GM19452 (cell line): ENCODE data around the gene CYP27A1.
"Not testable (repeated sequence)": the region's sequence is repeated elsewhere in the genome, so short reads cannot be mapped to it uniquely, and the experiment has no call there.

ENCODE experiments used
- ATAC-seq: cut with Tn5 transposase; IDR thresholded peaks from one replicate; pipeline ENCODE4 v1.9.1; 2021; ENCODE audit not compliant: unreplicated experiment

CYP27A1 gene

DNA sequence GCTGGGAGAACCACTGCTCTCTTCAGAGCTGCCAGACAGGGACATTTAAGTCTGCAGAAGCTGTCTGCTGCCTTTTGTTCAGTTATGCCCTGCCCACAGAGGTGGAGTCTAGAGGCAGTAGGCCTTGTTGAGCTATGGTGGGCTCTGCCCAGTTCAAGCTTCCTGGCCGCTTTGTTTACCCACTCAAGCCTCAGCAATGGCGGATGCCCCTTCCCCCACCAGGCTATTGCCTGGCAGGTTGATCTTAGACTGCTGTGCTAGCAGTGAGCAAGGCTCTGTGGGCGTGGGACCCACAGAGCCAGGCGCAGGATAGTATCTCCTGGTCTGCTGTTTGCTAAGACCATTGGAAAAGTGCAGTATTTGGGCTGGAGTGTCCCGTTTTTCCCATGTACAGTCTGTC, 9.2 kb upstream of the CYP27A1 start:
- ATAC-seq: not testable (repeated sequence)

DNA sequence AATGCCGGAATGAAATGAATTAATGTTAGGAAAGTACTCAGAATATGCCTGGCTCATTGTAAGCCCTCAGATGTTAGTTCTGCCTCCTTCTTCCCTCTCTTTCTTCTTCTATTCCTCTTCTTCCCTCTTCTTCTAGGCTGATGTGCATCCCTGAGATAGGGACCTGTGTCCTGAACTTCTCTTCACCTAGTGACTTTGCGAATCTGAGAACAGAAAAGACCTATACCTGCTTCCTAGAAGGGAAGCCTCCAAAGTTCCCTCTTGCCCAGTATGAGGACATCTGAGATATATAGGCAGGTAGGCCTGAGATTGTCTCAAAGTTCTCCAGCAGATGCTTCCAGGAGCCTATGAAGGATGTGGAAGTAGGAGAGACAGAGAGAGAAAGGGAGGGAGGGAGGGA, 8.1 kb upstream of the CYP27A1 start:
- no peak for ATAC-seq

DNA sequence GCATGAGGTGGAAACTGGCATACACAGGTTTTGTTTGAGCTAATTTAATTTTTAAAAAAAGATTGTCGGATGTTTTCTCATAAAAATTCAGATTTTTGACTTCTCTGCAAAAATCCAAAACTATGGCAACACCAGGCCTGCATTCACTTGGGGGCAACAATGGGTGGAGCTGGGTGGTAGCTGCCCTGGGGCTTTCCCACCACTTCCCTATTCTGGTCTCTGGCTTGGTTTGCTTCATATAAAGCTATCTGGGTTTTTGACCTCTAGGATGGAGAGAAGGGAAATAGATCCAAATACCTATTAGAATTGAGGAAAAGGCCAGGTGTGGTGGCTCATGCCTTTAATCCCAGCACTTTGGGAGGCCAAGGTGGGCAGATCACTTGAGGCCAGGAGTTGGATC, 5.5 kb upstream of the CYP27A1 start:
- ATAC-seq: no peak

DNA sequence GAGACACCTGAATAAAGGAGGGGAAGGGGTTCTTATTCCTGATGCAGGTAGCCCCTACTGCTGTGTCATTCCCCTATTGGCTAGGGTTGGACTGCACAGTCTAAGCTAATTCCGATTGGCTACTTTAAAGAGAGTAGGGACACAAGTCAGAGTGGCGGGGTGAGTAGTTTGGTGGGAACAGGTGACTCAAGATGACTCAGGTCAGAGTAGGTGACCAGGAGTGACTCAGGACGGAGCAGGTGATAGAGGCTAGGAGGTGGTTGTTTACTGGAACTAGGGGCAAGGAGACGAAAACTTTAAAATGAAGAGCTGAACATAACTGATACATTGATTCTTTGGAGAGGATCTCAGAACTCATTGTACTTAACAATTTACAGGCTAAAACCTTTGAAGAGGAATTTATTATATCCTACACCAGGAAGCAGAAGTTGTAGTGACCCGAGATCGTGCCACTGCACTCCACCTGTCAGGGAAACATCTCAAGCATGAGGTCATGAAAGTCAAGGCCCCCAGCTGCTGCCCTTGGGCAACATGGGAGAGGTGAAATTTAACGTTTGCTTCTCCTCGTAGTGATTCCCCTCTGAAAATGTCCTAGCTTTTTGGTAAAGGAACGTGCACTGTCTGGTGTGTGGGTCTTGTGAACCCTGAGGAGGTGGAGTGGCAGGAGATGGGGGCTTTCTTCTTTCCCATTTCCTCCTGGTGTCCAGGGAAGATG, 4.5 kb upstream of the CYP27A1 start:
- no peak for ATAC-seq

DNA sequence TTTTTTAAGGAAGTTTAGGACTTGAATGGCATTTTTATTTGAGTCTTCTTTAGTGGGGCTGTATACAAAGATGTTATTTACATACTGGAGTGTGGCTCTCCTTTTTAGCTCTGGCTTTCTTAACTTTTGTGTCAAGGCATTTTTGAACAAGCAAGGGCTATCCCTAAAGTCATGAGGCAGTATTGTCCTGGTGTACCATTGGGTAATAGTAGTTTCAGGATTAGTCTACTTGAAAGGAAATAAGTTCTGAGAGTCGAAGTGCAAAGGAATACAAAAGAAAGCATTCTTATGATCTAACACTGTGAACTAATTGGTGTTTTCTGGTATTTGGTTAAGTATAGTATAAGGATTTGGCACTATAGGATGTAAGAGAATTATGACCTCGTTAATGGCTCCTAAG, 1.9 kb upstream of the CYP27A1 start:
- ATAC-seq: no peak

DNA sequence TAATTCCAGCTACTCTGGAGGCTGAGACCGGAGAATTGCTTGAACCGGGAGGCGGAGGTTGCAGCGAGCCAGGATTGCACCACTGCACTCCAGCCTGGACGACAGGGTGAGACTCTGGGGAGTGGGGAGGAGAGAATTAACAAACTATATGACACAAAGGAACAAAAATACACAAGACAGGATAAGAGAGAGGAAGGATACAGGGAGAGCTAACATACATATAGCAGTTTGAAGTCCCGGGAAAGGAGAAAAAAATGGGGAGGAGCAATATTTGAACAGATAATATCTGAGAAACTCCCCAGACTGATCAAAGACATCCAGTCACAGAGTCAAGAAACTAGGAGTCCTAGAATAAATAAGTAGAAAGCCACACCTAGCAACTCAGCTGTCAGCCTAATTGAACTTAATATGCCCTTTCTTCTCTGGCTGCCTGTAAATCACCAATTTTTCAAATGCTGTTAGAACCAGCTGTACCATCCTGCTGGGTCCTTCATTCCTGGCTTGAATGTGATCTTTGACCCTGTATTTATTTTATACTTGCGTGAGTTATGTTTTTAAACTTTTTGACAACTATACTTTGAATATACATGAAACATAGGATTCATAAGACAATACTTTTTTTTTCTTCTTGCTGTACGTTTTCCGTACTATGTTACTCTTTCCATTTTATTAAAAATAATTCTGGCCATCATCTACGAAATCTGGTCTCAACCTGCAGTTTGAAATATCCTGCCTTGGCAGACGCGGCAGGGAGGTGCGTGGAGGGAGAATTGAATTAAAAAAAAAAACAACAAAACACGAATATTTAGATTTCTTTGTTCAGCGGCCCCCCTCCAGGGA, 876 bp upstream of the CYP27A1 start:
- no peak for ATAC-seq

DNA sequence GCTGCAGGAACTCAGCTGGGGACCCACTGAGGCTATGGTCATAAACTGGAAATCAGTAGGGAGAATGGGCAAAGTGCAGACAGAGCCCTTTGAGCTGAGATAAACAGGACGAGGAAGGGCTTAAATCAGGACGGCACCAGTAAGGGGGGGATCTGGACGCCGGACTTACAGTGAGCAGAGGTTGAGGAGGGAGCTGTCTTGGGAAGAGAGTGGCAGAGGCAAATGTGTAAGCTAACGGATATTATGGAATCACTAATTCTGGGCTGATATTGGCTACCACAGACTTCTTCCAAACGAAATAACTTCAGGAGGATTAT, 539 bp downstream of the CYP27A1 start:
- no peak for ATAC-seq

DNA sequence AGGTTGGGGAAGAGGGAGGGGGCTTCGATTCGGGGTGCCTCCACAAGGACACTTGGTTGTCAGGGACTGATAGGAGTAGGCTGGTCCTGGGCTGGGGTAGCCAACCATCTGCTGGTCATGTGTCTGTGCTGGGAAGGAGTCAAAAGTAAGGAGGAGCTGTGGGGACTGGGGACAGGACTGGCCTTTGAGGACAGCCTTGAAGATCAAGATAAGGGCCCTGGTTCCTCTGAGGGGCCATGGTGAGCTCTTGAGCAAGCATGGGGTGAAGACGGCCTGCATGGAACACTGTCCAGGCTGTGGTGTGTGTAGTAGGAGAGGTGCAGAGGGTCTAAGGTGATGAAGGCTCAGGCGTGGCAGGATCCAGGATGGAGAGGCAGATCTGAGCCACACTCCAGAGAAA, 1.7 kb downstream of the CYP27A1 start:
- no peak for ATAC-seq

DNA sequence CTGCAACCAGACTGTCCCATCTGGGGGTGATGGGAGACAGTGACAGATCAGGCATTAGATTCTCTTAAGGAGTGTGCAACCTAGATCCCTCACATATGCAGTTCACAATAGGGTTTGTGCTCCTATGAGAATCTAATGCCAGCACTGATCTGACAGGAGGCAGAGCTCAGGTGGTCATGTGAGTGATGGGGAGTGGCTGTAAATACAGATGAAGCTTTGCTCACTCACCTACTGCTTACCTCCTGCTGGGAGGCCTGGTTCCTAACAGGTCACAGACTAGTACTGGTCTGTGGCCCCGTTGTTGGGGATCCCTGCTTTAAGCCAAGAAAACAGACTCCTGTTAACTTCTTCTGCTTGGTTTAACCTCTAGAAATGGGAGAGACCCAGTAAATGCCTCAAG, 3.2 kb downstream of the CYP27A1 start:
- ATAC-seq: no peak

DNA sequence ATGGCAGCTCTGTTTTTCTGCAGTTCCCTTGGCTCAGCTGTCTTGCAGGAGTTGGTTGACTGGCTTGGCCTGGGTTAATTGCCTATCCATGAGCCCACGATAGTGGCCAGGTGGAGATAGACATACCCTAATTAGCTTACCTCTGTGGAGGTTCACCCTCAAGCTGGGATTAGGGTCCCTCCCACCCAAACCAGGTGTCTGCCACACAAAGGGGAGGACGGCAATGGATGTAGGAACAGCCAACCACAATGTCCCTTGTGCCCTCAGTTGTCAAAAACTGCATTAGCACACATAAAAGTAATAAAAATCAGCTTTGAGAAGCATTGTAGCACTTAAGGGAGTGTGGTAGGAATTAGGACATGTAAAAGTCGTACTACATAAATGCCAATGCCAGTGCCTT, 4.2 kb downstream of the CYP27A1 start:
- no peak for ATAC-seq

DNA sequence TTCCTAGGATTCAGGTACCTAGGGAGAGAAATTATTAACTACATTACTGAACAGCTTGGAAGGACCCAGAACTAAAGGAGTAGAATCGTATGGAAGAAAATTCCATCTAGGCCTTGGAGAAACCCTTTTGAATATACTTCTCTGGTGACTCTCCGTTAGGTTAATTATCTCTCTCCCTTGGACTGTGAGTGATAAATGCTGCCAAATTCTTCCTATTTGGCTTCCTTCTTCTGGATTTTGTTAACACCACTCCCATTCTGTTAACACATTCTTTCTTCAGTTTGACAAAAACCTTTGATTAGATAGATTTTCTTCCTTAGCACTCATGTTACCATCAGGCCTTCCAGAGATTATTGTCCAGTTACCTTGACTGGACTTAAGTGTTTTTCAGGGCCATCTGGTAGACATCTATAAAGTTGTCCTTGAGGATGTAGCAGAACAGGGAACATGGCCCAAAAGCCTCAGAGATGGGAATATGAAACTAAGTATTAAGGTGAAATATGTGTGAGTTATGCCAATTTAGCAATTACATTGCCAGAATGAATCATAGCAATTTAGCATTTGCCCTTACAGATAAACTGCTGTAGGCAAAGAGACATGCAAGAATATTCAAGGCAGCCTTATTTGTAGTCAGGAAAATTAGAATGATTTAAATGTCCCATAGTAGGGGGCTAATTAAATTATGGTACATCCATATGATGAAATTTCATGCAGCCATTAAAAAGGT, 6.7 kb downstream of the CYP27A1 start:
- ATAC-seq: no peak

DNA sequence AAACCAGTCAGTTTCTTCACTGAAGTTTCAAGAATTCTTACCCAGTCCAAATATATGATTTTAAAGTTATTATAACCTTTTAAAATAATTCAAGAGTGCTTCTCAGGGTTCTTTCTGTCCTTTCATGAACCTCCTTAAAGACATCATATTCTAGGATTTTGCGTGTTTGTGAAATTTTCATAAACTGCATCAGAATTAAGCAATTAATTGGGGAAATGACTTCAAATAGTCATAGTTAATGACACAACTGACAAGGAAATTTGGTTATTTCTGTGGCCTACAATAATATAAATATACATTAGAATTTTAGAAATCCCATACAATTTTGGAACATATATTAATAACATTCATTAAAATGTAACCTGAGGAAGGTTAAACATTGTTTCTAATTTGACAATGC, 10.5 kb downstream of the CYP27A1 start:
- no peak for ATAC-seq

DNA sequence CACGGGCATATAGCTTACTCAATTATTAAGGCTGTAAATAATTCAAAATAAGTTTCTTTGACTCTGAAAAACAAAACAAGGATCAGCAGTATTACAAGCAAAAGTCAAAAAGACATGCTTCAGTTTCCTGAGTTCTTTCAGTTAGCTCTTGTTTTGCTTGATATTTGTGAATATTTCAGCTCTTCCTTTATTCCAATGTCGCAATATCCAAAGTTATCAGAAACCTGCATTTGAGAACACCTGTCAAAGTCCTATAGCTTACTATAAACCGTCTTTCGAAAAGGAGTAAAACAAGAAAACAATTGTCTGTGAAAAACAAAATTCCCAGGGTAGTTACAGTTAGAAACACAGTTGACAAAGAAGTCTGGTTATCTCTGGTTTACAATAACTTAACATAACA, 14.7 kb downstream of the CYP27A1 start:
- ATAC-seq: no peak

DNA sequence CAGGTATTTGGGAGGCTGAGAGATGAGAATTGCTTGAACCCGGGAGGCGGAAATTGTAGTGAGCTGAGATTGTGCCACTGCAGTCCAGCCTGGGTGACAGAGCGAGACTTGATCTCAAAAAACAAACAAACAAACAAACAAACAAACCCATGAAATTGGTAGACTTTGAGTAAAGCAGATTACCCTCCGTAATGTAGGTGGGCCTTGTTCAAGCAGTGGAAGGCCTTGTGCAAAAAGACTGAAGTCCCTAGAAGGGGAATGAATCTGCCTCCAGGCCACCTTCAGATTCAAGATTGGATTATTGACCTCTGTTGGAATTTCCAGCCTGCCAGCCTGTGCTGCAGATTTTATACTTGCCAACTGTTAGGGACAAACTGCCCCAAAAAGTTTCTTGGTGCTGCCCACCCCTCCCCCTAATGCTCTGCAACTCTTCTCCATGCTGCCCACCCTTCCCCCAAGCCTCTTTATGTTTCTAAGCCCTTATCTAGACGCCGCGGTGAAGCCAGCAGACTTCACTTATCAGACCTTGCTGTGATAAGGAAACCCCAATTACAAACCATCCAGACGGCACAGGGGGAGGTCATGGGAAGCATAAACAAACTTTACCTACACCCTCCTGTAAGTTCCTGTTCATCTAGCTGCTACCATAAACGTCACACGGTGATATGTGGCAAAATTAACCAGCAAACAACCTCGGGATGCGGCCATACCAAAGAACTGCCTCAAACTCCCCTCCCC, 17.0 kb downstream of the CYP27A1 start:
- ATAC-seq: no peak

DNA sequence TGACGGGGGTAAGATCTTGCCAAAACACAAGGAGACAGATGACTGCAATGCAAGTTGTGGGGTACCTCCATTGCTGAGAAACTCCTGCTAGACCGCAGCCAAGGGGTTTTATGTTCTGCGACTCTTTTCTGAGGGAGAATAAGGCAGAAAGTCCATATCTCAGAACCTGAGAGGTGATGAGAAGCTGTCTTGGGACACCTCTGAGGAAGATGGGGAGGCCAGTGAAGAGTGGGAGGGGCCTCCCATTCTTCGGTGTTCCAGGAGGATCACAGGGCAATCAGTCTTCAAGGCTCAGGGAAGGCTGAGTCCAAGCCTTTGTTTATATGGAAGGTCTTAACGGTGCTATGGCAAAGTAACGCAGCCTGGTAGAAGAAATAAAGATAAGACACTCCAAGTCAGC, 18.0 kb downstream of the CYP27A1 start:
- ATAC-seq: no peak

DNA sequence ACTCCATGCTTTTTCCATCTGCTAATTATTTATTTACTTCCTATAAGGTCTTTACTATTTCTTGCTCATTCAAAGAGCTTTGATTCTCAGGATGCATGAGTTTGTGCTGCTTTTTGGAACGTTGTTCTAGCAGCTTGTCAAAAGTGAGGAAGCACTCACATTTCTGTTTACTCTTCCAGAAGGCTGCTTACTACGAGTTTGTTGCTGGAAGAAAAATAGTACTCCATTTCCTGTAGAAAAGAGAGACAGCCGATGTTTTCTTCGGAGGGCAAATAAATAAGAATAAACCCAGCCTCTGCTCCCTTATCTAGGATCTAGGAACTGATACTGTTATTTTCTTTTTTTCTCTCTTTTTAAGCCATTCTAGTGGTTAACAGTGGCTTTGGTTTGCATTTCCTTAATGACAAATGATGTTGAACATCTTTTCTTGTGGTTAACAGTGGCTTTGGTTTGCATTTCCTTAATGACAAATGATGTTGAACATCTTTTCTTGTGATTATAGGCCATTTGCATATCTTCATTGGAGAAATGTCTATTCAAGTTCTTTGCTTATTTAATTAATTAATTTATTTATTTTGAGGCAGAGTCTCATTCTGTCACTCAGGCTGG, 20.5 kb downstream of the CYP27A1 start:
- no peak for ATAC-seq

DNA sequence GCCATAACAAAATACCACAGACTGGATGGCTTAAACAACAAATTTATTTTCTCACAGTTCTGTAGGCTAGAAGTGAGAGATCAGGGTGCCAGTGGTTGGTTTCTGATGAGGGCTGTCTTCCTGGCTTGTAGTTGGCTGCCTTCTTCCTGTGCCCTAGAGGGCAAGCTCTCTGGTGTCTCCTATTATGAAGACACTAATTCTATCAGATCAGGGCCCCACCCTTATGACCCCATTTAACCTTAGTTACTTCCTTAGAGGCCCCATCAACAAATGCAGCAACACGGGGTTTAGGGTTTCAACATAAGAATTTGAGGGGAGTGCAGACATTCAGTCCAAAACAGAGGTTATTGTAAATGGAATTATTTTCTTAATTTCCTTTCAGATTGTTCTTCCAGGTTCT, 22.9 kb downstream of the CYP27A1 start:
- ATAC-seq: no peak

DNA sequence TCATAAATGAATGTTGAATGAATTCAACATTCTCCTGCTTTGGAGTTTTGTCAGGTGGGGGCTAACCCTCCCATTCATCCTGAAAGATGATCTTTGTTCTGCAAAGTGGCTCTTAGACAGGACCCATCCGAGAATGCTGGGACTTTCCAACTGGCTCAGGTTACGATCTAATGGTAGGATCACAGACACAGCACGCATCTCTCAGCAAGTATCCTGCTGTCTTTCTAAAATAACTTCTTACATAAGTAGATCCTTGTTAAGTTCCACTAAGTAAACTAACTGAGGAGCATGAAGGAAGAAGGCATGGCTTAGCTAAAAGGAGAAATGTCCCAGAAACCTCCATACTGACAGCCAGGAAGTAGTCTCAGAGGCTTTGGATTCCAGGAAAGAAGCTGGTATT, 23.7 kb downstream of the CYP27A1 start:
- no peak for ATAC-seq

DNA sequence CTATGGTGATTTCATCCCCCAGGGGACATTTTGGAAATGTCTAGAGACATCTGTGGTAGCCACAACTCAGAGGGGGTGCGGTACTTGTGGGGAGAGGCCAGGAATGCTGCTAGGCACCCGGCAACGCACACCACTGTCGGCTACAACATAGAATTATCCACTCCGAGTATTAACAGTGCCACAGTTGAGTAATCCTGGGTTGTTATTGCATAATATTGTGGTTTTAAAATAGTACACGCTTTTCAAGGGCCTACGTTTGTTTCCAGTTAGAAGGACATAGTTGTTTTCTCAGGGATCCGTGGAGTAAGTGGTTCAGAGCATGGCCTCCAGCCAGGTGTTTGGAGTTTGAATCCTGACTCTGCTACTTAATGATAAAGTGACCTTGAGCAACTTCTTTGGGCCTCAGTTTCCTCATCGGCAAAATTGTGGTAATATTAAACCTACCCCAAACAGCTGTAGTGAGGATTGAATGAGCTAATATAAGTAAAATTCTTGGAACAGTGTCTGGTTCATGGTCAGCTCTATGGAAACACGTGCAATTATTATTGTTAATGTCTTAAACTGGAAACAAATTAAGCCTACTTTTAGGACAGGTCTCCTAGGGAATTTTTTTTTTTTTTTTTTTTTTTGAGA, 24.5 kb downstream of the CYP27A1 start:
- no peak for ATAC-seq

DNA sequence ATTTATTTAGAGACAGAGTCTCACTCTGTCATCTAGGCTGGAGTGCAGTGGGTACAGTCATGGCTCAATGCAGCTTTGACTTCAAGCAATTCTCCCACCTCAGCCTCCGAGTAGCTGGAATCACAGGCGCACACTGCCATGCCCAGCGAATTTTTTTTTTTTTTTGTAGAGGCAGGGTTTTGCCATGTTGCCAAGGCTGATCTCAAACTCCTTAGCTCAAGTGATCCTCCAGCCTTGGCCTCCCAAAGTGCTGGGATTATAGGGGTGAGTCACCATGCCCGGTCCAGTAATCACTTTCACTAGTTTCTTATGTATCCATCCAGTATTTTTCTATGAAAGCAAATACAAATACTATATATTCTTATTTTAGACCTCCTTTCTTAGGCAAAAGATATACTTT, 25.7 kb downstream of the CYP27A1 start:
- ATAC-seq: no peak

DNA sequence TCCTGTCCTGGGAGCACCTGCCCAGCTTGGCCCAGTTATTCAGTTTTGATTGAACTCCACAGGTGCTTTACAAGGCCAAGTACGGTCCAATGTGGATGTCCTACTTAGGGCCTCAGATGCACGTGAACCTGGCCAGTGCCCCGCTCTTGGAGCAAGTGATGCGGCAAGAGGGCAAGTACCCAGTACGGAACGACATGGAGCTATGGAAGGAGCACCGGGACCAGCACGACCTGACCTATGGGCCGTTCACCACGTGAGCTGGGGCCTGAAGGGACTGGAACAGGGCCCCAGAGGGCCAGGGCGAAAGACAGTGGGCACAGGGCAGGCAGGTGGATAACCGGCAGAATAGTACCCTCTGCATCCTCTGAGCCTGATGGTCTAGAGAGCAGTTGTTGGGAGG, 27.6 kb downstream of the CYP27A1 start:
- no peak for ATAC-seq
